GM23248 (cell line): ENCODE measurements around the gene MYLK3. TPM values are rescaled to one million over a fixed set of nuclear protein-coding genes. Genes with fewer than 3 reads are reported as not detected.

ENCODE experiments used
- DNase-seq: peaks from one replicate; pipeline ENCODE4 v3.0.0-alpha.2; 2015
- H2AFZ ChIP-seq: fragments of 200-600 bp; sonication (generic); 2 replicates; pipeline ENCODE4 v1.6.1; 2016; ENCODE audit warnings: antibody characterized with exemption
- H3F3A ChIP-seq: fragments of 200-600 bp; sonication (generic); 2 replicates; pipeline ENCODE4 v1.6.1; 2016; ENCODE audit warnings: mild to moderate bottlenecking, antibody characterized with exemption, mixed run types; ENCODE audit not compliant: insufficient read depth
- H3K27ac ChIP-seq: fragments of 200-600 bp; sonication (generic); 2 replicates; pipeline ENCODE4 v1.5.1; 2016; ENCODE audit warnings: mild to moderate bottlenecking
- H3K27me3 ChIP-seq: fragments of 200-600 bp; sonication (generic); replicated peaks from 2 replicates; pipeline ENCODE4 v1.6.1; 2016; ENCODE audit warnings: mild to moderate bottlenecking; ENCODE audit not compliant: insufficient read depth
- H3K36me3 ChIP-seq: fragments of 200-600 bp; sonication (generic); 2 replicates; pipeline ENCODE4 v1.6.1; 2016; ENCODE audit warnings: low read depth, mild to moderate bottlenecking
- H3K4me1 ChIP-seq: fragments of 200-600 bp; sonication (generic); 2 replicates; pipeline ENCODE4 v1.6.1; 2016; ENCODE audit warnings: mild to moderate bottlenecking; ENCODE audit not compliant: insufficient read depth
- H3K4me2 ChIP-seq: fragments of 200-600 bp; sonication (generic); one replicate; pipeline ENCODE4 v1.6.1; 2016; ENCODE audit warnings: mild to moderate bottlenecking; ENCODE audit not compliant: unreplicated experiment
- H3K4me3 ChIP-seq: fragments of 200-600 bp; sonication (generic); 2 replicates; pipeline ENCODE4 v1.5.1; 2016; ENCODE audit warnings: mild to moderate bottlenecking
- H3K79me2 ChIP-seq: fragments of 200-600 bp; sonication (generic); 2 replicates; pipeline ENCODE4 v1.6.1; 2016; ENCODE audit warnings: mild to moderate bottlenecking; ENCODE audit not compliant: insufficient read depth
- H3K9ac ChIP-seq: fragments of 200-600 bp; sonication (generic); 2 replicates; pipeline ENCODE4 v1.6.1; 2016; ENCODE audit warnings: mild to moderate bottlenecking
- H3K9me2 ChIP-seq: fragments of 200-600 bp; sonication (generic); 2 replicates; pipeline ENCODE4 v1.6.1; 2016; ENCODE audit warnings: mixed run types, mild to moderate bottlenecking, moderate library complexity; ENCODE audit not compliant: insufficient read depth
- H3K9me3 ChIP-seq: fragments of 200-600 bp; sonication (generic); one replicate; pipeline ENCODE4 v1.6.1; 2017; ENCODE audit warnings: low read depth
- H4K20me1 ChIP-seq: fragments of 200-600 bp; sonication (generic); 2 replicates; pipeline ENCODE4 v1.6.0; 2016; ENCODE audit not compliant: insufficient read depth
- EZH2 ChIP-seq: fragments of 200-600 bp; sonication (generic); IDR thresholded peaks from 2 replicates; pipeline ENCODE4 v1.6.1; 2018; ENCODE audit warnings: antibody characterized with exemption, mild to moderate bottlenecking; ENCODE audit not compliant: insufficient read depth, poor library complexity, severe bottlenecking
- EZH2phosphoT487 ChIP-seq: fragments of 200-600 bp; sonication (generic); IDR thresholded peaks from 2 replicates; pipeline ENCODE4 v1.6.1; 2018; ENCODE audit warnings: antibody characterized with exemption, moderate library complexity, mild to moderate bottlenecking, low read depth; ENCODE audit not compliant: insufficient read depth
- WGBS, 2 experiments: methylation state at CpG; one replicate each; pipeline ENCODE4 v1.1.6; 2015 to 2017; ENCODE audit warnings: low lambda C conversion rate in 2 of 2, low coverage in 1 of 2; ENCODE audit errors: missing lambda C conversion rate in 2 of 2; 5-methylcytosine and 5-hydroxymethylcytosine counted together
- in situ Hi-C: fragments of 300-500 bp; cut with MboI; formaldehyde crosslinking; loops from 2 replicates; pipeline ENCODE4 v1.15.0; 2020
- polyA plus RNA-seq: library from polyadenylated mRNA; unstranded; fragments of >200 nt; fragmentation: Nextera tagmentation; extraction: Ambion mirVana; gene quantifications from 2 replicates; pipeline ENCODE4 v1.2.1, GENCODE V29; 2016
- total RNA-seq: library from RNA; depleted of rRNA; stranded (reverse); fragments of >200 nt; shearing (Covaris generic); gene quantifications from 2 replicates; pipeline ENCODE4 v1.2.3, GENCODE V29; 2014

MYLK3 gene
- total and polyA plus RNA-seq, 2 experiments from 2014 or later: not detected

- Histone ChIP-seq H3K4me1 (no peaks in the 10 kb centered on the region), H3F3A (no peaks in the 10 kb centered on the region), H3K9me2 (no peaks in the 10 kb centered on the region), H3K36me3 (no peaks in the 10 kb centered on the region), H3K9me3 (no peaks in the 10 kb centered on the region), H3K4me3 (no peak overlapping the region), H3K27ac (no peak overlapping the region), H4K20me1 (no peaks in the 10 kb centered on the region), H3K9ac (no peak overlapping the region), H2AFZ (no peak overlapping the region), H3K4me2 (no peak overlapping the region), H3K27me3 (no peaks in the 10 kb centered on the region), H3K79me2 (no peaks in the 10 kb centered on the region)
- DNase-seq: no peak
- in situ Hi-C loops: no loop called here
- 5% methylated on average over 3 of the region's 3 CpGs for WGBS, 2 experiments
- TF ChIP-seq EZH2: no peak
- no peak for TF ChIP-seq EZH2phosphoT487
These were observed 38.6 kb downstream of the MYLK3 start for GRCh38 chr16:46709469-46710005.

- Histone ChIP-seq H3K9ac (no peak overlapping the region), H3K36me3 (no peaks in the 10 kb centered on the region), H3K9me2 (no peaks in the 10 kb centered on the region), H3K9me3 (no peaks in the 10 kb centered on the region), H3K27ac (no peak overlapping the region), H4K20me1 (no peaks in the 10 kb centered on the region), H3K27me3 (no peaks in the 10 kb centered on the region), H3K4me1 (no peaks in the 10 kb centered on the region), H2AFZ (no peak overlapping the region), H3F3A (no peaks in the 10 kb centered on the region), H3K79me2 (no peaks in the 10 kb centered on the region), H3K4me2 (no peak overlapping the region), H3K4me3 (no peak overlapping the region)
- DNase-seq: no peak
- WGBS, 2 experiments: 0% methylated on average over 1 of the region's 1 CpG
- no peak for TF ChIP-seq EZH2phosphoT487
- TF ChIP-seq EZH2: no peak
- in situ Hi-C loops: no loop called here
These were observed 41.5 kb downstream of the MYLK3 start for GRCh38 chr16:46706642-46707041.

- no peak for TF ChIP-seq EZH2
- TF ChIP-seq EZH2phosphoT487: no peak
- Histone ChIP-seq H3K4me3 (no peak overlapping the region), H3K9ac (no peak overlapping the region), H3K27me3 (no peaks in the 10 kb centered on the region), H3K36me3 (no peaks in the 10 kb centered on the region), H3K9me3 (no peaks in the 10 kb centered on the region), H3F3A (no peaks in the 10 kb centered on the region), H2AFZ (no peak overlapping the region), H3K4me1 (no peaks in the 10 kb centered on the region), H3K4me2 (no peak overlapping the region), H4K20me1 (no peaks in the 10 kb centered on the region), H3K9me2 (no peaks in the 10 kb centered on the region), H3K27ac (no peak overlapping the region), H3K79me2 (no peaks in the 10 kb centered on the region)
- no peak for DNase-seq
- in situ Hi-C loops: no loop called here
- WGBS, 2 experiments: 91 to 95% methylated on average over 2 of the region's 2 CpGs
These were observed 46.1 kb downstream of the MYLK3 start for GRCh38 chr16:46702030-46702429.

- Histone ChIP-seq H3K79me2 (no peaks in the 10 kb centered on the region), H3K4me1 (no peaks in the 10 kb centered on the region), H3K27ac (no peak overlapping the region), H3F3A (no peaks in the 10 kb centered on the region), H3K9me3 (no peaks in the 10 kb centered on the region), H3K9me2 (no peaks in the 10 kb centered on the region), H3K4me2 (no peak overlapping the region), H3K9ac (no peak overlapping the region), H4K20me1 (no peaks in the 10 kb centered on the region), H2AFZ (no peak overlapping the region), H3K27me3 (no peaks in the 10 kb centered on the region), H3K4me3 (no peak overlapping the region), H3K36me3 (no peaks in the 10 kb centered on the region)
- DNase-seq: no peak
- TF ChIP-seq EZH2phosphoT487 (no peak), EZH2 (no peak)
- 93 to 98% methylated on average over 4 of the region's 4 CpGs for WGBS, 2 experiments
- in situ Hi-C loops: no loop called here
These were observed 46.5 kb downstream of the MYLK3 start for GRCh38 chr16:46701615-46702014.

GRCh38 chr16:46700048-46700447 lies 48.1 kb downstream of the MYLK3 start:
- no peaks in the 10 kb centered on the region for H3K9me3 ChIP-seq
- no peak overlapping the region for H3K4me2 ChIP-seq
- H3K79me2 ChIP-seq: no peaks in the 10 kb centered on the region
- no peak overlapping the region for H3K4me3 ChIP-seq
- no peaks in the 10 kb centered on the region for H3K4me1 ChIP-seq
- WGBS, 2 experiments: 96 to 97% methylated on average over 3 of the region's 3 CpGs
- no peaks in the 10 kb centered on the region for H3K36me3 ChIP-seq
- no peak for DNase-seq
- TF ChIP-seq EZH2 (no peak), EZH2phosphoT487 (no peak)
- H3K27ac ChIP-seq: no peak overlapping the region
- in situ Hi-C loops: no loop called here
- H3K9ac ChIP-seq: no peak overlapping the region
- no peaks in the 10 kb centered on the region for H3F3A ChIP-seq
- H2AFZ ChIP-seq: no peak overlapping the region
- H3K9me2 ChIP-seq: no peaks in the 10 kb centered on the region
- no peaks in the 10 kb centered on the region for H4K20me1 ChIP-seq
- H3K27me3 ChIP-seq: no peaks in the 10 kb centered on the region
